GM18873 (cell line): Measurements from ENCODE around the gene RSAD1.

Source experiments
- ATAC-seq: cut with Tn5 transposase; IDR thresholded peaks from one replicate; pipeline ENCODE4 v1.9.1; 2021; ENCODE audit warnings: mild to moderate bottlenecking, moderate library complexity, moderate number of reproducible peaks; ENCODE audit not compliant: unreplicated experiment, low FRiP score

Gene RSAD1

DNA sequence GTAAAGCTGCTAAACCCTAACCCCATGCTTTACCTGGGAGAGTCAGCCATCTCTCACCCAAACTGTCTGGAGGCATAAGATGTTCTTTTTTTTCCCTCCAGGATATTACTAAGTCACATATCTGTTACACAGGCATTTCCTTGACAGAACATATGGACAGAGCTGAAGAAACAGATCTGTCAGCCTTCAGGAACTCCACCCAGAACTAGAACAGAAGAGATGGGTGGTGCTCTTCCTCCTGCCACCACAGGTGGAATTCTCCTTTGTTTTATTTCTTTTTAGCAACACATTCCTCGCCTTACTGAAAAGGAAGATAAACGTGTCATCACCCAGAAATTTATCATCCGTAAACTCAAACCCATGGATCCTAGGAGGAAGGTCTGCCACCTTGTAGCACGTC is 38.4 kb downstream of the RSAD1 start:
- ATAC-seq = no peak

DNA sequence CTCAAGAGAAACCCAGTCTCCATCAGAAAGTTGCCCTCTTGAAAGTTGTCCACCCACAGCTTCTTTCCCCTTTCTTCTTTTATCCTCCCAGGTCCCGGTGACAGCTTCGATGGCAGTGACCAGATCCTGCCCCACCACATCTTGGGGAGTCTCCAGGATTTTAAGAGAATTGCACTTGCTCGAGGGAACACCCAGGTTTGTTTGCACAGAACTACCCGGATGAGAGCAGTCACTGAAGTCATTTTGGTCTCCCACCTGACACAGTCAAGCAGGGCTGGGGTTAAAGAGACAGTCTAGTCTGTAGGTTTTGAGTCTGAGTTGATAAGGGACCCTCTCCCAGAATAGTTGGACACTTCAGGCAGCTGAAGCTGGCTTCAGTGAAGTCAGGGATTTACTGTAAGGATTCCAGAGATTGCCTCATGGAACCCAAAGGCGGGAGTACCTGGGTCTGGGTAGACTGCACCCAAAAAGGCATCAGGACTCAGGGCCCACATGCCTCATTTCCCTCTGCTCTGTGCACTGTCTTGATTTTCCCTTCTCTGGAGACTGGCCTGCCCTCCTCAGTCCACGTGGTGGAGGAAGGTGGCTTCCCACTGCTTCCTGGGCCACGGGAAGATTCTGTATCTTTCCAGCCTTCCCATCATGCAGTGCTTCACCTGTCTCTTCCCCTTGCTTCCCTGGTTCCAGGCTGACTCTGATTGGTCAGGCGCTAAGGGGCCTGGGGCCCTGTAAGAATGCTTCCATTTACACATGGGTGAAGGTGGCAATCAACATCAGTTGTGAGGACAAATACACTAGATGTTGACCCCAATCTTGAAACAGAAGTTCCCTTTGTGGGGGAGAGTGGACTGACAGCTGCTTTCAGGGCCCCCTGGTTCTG is 39.1 kb downstream of the RSAD1 start:
- ATAC-seq = no peak

DNA sequence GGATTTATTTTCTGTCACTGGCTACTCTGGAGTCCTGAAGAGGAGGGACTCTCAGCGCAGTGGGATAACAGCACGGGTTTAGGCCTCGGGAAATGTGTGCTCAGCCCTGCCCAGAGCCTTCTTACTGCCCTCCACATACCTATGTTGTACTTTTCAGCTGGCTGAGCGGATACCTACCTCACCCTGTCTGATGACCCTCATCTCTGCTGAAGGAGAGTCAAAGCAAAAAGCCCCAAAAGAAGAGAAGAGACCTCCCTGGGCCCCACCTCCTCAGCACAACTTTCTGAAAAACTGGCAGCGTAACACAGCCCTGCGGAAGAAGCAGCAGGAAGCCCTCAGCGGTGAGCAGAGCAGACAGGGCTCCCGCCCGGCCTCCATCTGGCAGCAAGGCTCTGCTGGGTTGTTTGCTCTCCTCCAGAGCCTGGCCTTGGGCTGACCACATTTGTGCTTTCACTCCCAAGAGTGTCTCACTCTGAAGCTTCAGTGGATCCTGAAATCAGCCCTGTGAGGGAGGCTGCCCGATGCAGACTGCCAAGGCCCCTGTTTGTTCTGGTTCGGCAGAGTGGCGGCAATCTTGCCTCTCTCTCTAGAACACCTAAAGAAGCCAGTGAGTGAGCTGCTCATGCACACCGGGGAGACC is 39.8 kb downstream of the RSAD1 start:
- ATAC-seq = no peak

DNA sequence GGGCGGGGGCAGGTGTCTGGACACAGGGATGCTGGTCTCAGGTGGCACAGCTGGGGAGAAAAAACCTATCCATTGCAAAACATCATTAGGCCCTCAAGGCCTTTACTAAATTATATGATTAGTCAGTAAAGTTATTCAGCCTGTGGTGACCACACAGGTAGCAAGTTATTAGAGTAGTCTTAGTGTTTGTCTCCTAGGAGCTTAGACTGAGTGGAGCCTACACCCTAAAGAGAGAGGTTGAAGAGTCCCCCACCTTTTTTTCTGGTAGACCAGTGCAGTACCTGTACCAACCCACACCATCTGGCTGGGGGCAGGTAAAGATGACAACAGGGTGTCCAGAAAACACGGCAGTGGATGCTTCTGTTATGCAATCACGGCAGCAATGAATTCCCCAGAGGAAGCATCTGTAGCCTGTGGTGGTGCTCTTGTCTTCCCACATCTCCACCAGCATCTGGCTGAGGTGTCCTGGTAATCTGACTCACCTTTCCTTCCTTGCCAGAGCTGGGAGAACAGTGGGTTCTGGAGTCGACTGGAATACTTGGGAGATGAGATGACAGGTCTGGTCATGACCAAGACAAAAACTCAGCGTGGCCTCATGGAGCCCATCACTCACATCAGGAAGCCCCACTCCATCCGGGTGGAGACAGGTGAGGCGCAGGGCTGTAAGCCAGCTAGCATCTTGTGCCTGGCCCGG is 40.6 kb downstream of the RSAD1 start:
- ATAC-seq = no peak

DNA sequence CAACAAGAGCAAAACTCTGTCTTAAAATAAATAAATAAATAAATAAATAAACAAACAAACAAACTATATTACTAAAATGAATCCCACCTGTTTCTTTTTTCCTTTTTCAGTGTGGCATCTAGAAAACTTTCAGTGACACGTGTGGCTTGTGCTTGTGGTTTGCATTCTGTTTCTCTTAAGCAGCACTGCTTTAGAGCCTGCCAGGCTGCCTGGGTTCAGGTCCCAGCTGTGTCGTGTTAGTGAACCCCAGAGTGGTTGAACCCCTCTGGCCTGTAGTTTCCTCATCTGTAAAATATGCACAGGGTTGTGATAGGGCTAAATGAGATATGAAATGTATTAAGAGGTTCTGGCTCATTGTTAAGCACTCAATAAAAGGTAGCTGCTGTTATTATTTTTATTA is 41.8 kb downstream of the RSAD1 start:
- no peak for ATAC-seq

DNA sequence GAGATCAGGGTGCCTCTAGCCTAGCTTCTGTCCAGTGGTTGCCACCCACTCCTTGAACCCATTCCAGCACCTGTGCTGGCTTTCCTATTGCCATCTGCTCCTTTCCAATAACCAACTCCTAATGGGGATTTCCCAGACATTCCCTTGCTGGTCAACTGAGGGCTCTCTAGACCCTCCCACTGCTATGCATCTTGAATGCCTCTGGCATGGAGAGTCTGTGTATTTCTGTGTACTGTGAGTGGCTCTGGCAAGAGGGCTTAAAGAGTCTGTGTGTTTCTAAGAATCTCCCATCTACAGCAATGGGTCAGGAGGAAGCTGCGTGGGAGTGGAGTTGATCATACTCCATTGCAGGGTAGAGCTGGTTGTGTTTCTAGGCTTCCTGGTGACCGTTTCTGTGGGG is 42.9 kb downstream of the RSAD1 start:
- no peak for ATAC-seq

DNA sequence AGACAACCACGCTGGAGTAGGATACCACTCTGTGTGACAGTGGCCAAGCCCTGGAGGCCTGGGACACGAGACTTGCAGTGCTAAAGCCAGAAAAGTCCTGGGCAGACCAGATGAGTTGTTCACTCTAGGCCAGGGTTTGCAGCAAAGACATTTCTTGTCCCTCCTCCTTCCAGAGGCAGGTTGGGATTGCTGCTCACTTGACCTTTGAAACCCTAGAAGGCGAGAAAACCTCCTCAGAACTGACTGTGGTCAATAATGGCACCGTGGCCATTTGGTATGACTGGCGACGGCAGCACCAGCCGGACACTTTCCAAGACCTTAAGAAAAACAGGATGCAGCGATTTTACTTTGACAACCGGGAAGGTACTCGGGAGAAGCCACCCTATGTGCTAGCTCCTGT is 44.1 kb downstream of the RSAD1 start:
- no peak for ATAC-seq

DNA sequence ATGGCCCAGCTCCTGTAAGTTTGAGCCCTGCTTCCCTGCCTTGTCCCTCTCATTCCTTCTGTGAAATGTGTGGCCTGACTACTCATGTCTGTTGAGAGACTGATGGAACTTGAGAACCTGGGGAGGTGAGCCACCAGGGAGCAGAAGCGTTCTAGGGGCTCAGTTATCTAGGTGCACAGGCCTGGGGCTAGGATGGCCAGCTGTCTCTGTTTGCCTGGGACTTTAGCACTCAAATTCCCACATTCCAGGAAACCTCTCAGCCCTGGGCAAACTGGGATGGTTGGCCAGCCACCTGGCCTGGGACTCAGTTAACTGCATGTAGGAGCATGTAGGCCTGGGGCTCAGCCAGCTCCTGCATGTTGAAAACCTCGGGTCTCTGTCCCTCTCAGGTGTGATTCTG is 44.5 kb downstream of the RSAD1 start:
- ATAC-seq = no peak

DNA sequence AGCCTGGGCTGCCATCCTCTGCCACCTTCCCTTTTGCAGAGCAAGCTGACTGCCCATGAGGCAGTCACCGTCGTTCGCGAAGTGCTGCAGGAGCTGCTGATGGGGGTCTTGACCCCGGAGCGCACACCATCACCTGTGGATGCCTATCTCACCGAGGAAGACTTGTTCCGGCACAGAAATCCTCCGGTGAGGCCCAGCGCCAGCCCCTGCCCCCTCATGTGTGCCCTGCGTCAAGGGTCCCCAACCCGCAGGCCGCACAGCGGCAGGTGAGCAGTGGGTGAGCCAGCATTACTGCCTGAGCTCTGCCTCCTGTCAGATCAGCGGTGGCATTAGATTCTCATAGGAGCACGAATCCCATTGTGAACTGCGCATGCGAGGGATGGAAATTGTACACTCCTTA is 46.2 kb downstream of the RSAD1 start:
- ATAC-seq = no peak

DNA sequence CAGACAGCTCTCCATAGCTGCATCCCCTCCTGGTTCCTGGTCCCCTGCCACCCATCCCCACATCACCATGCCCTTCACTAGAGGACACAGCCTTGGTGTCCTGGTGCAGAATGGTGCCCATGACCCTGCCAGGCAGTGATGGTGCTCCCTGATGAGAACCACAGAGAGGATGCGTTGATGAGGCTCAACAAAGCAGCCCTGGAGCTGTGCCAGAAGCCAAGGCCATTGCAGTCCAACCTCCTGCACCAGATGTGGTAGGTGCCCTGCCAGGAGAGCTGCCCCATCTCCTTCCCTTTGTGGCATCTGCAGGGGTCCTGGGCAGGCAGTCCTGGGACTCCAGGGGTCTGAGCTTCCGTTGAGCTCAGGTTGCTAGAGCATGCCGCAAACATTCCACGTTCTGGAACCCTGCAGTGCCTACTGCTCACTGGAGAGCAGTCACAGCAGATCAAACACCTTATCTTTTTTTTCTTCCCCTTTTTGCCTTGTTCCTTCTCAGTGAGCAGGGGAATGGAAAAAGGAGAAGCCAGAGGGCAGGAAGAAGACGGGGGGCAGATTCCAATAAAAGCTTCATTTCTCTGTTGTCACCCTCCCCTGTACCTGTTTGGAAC is 48.6 kb downstream of the RSAD1 start:
- no peak for ATAC-seq

DNA sequence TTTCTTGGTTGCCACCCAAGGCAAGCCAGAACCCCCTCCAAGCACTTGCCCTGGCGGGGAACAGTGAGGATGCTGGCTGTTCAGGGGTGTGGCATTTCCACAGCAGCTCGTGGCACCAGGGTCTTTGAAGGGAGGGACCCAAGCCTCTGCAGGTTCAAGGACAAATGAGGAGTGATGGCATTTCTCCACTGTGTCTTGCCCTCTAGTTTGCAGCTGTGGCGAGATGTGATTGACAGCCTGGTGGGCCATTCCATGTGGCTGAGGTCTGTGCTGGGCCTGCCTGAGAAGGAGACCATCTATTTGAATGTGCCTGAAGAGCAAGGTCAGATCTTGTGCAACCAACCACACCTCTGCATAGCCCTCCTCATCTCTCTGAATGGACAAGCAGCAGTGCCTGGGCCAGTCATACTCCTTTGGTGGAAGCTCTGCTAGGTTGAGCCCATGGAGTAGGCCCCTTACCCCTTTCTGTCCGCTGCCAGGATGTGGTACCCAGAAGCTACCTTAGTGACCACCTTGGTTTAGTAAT is 49.4 kb downstream of the RSAD1 start:
- no peak for ATAC-seq

DNA sequence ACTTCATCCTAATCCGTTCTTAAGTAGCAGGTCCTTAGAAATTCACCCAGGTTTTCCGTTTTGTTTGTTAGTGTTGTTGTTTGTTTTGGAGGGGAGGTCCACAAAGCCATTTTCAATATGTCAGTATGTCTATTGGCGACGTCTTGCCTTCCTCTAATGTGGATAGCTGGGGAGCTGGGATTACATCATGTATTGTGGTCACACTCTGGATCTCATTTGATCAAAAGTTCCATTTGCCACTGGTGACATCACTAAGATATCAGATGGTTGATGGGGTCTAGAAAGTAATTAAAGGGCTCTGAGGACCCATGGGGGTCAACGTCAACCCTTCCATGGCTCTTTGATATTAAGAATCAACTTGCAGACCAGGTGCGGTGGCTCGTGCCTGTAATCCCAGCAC is 51.2 kb downstream of the RSAD1 start:
- no peak for ATAC-seq

DNA sequence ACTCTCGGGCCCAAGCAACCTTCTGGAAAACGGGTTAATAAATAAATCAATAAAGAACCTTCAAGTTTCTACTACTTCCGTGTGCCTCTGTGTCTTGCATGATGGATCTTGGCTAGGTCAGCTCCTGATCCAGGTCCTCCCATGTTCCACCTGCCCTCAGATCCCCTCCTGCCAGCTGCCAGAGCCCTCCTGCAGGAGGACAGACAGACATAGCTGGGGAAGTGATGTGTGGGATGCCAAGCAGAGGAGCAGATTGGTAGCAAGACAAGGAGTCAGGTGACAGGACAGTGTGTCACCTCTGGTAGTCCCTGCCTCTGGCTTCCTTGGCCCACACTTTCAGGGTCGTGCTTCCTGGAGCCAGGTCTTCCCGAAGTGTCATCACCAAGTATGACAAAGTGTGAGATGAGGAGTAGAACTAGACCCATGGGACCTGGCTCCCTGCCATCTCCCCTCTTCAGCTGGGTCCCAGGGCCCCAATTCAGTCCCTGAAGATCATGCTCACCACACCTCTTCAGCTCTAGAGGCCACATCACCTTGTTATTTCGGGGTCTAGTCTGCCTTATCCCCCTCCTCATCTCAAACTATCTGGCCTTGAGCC is 52.9 kb downstream of the RSAD1 start:
- no peak for ATAC-seq

DNA sequence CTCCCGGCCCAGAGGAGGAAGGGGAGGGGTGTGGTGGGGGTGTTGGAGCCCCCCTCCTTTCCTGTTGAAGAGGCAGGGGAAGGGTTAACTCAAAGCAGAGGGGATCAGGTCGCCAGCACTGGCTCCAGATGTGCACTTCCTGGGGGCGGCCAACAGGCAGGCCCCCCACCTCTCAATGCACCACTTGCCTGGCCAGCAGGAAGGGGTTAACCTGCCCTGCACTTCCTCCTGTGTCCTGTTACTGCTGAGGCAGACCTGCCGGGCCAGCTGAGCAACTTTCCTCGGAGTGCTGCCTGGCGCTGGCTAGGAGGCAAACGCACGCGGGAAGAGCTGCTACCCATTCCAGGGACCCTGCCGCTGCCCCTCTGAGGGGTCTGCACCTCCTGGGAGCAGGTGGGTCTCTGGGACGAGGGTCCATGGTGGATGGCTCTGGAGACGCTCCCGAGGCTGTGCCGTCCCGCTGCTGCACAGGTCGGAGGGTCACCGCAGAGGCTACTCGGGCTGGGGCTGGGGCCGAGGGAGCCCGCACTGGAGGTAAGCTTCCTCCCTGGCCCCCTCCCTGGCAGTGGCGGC is 53.9 kb downstream of the RSAD1 start, which contains the start of gene EPN3:
Gene EPN3, plus strand, starts transcription at position 284 of the 573 bp plus-strand sequence. CDS start 3,822 bp downstream, outside the sequence.
- ATAC-seq = no peak

DNA sequence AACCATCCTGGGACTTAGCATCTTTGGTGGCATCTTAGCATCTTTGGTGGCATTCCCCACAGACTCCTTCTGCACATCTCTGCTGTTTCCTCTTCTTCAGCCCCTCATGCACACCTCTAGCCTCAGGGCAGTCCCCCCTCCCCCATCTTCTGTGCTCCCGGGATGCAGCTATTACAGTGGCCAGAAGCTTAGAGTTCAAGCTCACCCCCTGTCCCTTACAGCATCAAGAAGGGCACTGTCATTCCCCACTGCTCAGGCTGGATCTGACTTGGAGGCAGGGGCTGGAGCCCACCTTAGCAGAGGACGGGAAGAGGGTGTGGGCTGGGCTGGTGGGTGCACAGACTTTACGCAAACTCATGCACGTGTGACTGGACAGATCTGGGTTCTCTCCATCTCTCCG is 54.5 kb downstream of the RSAD1 start:
- no peak for ATAC-seq

DNA sequence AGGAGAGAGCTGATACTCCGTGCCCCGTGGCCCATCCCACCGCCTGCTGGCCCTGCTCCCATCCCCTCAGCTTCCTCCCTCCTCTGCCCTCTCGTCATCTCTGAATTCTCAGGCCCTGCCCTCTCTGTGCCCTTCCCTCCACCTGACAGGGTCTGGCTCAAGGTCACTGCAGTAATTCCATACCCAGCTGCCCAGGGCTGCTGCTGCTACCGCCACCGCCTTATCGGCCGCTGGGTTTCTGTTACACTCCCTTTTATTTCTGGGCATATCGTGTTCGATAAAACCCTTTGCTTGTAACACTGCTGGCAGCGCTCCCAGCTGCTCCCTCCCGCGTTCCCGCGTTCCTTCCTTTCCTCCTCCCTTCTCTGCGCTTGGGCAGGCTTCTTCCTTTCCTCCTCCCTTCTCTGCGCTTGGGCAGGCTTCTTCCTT is 55.1 kb downstream of the RSAD1 start:
- no peak for ATAC-seq

DNA sequence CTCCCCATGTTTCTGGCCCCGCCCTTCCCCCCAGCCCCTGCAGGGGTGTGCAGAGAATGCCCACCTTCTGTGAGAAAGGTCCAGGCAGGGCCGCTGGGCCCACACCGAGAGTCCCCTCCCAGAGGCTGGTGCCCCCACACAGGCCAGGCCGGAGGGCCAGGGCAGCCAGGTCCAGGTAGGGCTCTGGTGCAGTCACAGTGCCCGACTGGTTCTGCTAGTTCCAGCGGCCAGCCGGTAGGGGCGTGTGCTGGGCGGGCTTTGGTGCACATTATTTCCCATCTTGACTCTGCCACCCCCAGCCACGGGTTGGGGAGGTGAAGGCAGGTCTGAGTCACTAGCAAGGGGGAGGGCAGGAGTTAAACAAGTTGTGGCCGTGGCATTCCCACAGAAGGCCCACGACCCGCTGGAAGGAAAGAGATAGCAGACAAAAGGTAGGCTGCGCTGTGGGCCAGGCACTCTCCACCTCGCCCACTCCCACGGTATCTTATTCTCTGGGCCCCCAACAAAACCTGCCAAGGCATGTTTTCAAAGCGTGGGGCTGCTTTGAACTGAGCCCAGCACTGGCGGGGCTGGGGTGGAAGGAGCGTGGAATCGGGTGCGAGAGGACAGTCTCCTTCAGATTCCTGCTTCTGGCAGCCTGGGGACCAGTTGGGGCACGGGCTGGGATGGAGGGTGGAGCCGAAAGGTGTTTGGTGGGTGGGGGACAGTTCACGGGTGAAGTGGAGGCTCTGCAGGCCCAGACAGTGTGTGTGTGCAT is 55.7 kb downstream of the RSAD1 start:
- ATAC-seq = no peak

DNA sequence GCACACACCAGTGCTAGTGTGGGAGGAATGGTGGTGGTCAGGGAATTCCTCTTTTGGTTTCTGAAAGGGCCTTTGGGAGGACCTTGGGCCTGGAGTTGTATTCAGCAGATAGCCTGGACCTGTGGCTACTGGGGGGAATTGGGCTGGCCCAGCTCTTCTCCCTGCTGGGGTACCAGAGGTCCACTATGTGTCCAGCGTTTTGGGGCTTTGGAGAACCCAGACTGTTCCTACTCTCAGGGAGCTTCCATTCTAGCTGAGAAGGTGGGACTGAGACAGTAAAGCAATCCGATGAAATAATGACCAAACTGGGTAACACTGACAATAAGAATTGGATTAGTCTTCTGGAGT is 56.3 kb downstream of the RSAD1 start:
- ATAC-seq = no peak

DNA sequence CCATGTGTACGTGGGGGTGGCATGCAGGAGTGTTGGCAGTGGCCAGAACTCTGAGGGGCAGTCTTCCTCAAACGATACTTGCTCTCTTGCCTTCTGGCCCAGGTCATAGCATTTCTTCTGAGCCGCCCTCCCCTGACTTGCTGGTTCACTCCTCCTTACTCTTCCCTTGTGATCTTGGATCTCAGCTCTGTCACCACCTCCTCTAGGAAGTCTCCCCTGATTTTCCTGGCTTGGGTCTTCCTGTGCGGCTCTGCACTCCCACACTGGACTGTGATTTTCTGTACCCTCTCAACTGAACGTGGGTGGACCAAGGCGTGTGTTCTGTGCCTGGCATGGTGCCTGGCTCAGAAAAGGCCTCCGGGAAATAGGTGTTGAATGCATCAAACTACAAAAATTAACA is 56.7 kb downstream of the RSAD1 start:
- no peak for ATAC-seq
